Panc1 (cell line): ENCODE data around the gene LRRC56.

Experiments used
- POLR2AphosphoS5 ChIP-seq: IDR thresholded peaks from 2 replicates; pipeline ENCODE4 v1.6.1; 2012; ENCODE audit warnings: mild to moderate bottlenecking, low read depth, low read length, moderate library complexity
- SIN3A ChIP-seq: IDR thresholded peaks from 2 replicates; pipeline ENCODE4 v1.6.1; 2012; ENCODE audit warnings: low read depth, mild to moderate bottlenecking, low read length, moderate library complexity, borderline replicate concordance; ENCODE audit not compliant: insufficient read depth
- TCF7L2 ChIP-seq: IDR thresholded peaks from 2 replicates; pipeline ENCODE4 v1.6.1; 2011; ENCODE audit warnings: mild to moderate bottlenecking, low read depth, low read length, inconsistent platforms
- TF ChIP-seq, protein P1 (sequence below): fragments of 450-650 bp; IDR thresholded peaks from 2 replicates; pipeline ENCODE4 v1.5.1; 2017; ENCODE audit warnings: mild to moderate bottlenecking
- TF ChIP-seq, protein P2 (sequence below), 2 experiments: IDR thresholded peaks; 2 replicates each; pipeline ENCODE4 v1.6.1; 2011 to 2012; ENCODE audit warnings: low read depth in 2 of 2, control low read depth in 1 of 2, low read length in 1 of 2, mild to moderate bottlenecking in 1 of 2, moderate library complexity in 1 of 2; ENCODE audit not compliant: insufficient read depth in 1 of 2

DNA sequence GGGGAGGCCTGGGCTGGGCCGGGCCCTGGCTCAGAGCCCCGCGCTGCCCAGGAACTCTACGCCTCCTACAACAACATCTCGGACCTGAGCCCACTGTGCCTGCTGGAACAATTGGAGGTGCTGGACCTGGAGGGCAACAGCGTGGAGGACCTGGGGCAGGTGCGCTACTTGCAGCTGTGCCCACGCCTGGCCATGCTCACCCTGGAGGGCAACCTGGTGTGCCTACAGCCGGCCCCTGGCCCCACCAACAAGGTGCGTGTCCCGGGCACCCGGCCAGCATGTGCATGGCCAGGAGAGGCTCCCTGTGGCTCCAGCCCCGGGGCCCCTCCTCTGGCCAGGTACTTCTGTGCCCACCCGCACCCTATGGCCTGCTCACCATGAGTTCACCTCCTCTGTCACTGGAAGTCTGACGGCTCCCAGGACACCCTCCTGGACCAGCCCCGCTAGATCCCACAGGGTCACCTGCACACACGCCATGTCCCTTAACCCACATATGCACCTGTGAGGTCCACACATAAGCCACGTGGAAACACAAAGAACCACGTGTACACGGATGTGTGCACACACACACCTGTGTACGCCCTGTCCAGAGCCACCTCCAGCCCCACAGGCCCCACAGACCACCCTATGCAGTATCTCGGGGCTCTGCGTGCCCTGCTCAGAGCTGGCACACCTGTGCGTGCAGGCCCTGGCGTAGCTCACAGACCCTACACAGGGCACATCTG is 12.9 kb downstream of the LRRC56 start:
- TF ChIP-seq, protein P1, sequence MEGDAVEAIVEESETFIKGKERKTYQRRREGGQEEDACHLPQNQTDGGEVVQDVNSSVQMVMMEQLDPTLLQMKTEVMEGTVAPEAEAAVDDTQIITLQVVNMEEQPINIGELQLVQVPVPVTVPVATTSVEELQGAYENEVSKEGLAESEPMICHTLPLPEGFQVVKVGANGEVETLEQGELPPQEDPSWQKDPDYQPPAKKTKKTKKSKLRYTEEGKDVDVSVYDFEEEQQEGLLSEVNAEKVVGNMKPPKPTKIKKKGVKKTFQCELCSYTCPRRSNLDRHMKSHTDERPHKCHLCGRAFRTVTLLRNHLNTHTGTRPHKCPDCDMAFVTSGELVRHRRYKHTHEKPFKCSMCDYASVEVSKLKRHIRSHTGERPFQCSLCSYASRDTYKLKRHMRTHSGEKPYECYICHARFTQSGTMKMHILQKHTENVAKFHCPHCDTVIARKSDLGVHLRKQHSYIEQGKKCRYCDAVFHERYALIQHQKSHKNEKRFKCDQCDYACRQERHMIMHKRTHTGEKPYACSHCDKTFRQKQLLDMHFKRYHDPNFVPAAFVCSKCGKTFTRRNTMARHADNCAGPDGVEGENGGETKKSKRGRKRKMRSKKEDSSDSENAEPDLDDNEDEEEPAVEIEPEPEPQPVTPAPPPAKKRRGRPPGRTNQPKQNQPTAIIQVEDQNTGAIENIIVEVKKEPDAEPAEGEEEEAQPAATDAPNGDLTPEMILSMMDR: no peak
- no peak for TF ChIP-seq POLR2AphosphoS5
- no peak for TF ChIP-seq TCF7L2
- TF ChIP-seq, protein P2, sequence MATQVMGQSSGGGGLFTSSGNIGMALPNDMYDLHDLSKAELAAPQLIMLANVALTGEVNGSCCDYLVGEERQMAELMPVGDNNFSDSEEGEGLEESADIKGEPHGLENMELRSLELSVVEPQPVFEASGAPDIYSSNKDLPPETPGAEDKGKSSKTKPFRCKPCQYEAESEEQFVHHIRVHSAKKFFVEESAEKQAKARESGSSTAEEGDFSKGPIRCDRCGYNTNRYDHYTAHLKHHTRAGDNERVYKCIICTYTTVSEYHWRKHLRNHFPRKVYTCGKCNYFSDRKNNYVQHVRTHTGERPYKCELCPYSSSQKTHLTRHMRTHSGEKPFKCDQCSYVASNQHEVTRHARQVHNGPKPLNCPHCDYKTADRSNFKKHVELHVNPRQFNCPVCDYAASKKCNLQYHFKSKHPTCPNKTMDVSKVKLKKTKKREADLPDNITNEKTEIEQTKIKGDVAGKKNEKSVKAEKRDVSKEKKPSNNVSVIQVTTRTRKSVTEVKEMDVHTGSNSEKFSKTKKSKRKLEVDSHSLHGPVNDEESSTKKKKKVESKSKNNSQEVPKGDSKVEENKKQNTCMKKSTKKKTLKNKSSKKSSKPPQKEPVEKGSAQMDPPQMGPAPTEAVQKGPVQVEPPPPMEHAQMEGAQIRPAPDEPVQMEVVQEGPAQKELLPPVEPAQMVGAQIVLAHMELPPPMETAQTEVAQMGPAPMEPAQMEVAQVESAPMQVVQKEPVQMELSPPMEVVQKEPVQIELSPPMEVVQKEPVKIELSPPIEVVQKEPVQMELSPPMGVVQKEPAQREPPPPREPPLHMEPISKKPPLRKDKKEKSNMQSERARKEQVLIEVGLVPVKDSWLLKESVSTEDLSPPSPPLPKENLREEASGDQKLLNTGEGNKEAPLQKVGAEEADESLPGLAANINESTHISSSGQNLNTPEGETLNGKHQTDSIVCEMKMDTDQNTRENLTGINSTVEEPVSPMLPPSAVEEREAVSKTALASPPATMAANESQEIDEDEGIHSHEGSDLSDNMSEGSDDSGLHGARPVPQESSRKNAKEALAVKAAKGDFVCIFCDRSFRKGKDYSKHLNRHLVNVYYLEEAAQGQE (IDR thresholded peaks at IDR 0.05; ENCODE audit: insufficient read depth in 1 of 2, low read depth in 2 of 2, low read length in 1 of 2): no peak
- TF ChIP-seq SIN3A: no peak
